ENCODE data around the gene SHROOM2.
"Not testable (repeated sequence)": the region's sequence is repeated elsewhere in the genome, so short reads cannot be mapped to it uniquely, and the experiment has no call there.

Gene SHROOM2

DNA sequence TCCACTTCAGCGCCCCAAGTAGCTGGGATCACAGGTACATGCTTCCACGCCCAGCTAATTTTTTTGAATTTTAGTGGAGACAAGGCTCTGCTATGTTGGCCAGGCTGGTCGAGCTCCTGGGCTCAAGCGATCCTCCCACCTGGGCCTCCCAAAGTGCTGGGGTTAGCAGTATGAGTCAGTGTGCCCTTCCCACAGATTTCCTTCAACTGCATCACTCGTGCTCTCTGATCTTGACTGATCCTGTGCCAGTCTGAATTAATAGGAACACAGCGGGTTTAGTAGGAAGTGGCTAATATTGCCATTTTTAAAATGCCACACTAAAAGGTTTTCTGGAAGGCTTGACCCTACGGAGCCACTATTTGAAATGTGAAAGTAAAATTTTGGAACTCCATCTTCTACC is 4.3 kb upstream of the SHROOM2 start:
- DNase-seq (ENCODE audit: low read depth) = no peak

DNA sequence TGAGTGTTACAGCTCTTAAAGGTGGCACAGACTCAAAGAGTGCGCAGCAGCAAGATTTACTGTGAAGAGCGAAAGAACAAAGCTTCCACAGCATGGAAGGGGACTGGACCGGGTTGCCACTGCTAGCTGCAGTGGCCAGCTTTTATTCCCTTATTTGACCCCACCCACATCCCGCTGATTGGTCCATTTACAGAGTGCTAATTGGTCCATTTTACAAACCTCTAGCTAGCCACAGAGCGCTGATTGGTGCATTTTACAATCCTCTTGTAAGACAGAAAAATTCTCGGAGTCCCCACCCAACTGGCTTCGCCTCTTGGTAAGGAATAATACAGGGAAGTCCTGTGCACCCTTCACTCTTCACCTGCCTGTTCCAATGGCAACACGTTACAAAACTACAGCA is 1.9 kb upstream of the SHROOM2 start:
- no peak for DNase-seq (ENCODE audit: low read depth)

DNA sequence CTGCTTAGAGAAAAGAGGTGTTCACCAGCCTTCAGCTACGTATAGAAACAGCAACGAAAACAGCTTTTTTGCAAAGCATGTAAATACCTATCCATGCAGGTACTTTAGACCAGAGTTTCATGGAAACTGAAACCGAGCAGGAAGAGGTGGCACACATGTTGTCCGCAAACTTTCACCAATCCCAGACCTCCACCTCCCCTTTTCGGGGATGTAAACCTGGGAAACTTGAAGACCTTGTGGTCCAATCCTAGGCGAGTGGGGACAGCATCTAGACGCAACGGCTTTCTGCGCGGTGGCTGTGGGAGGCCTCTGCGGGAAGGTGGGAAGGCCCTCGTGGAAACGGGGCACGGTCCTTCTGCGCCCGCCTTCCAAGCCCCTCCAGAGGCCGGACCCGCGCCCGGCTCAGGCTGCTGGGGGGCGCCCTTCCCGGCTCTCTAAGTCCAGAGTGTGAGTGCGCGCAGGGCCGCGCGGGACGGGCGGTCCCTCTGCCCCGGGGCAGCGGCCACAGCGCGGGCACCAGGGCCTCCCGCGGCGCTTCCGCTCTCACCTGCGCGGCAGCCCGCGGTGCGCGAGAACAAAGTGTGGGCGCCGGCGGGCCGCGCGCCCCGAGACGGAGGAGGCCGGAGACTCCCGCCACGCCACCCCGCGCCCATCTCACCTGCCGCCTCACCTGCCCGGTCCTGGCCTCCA is 830 bp upstream of the SHROOM2 start:
- DNase-seq (ENCODE audit: low read depth) = no peak

DNA sequence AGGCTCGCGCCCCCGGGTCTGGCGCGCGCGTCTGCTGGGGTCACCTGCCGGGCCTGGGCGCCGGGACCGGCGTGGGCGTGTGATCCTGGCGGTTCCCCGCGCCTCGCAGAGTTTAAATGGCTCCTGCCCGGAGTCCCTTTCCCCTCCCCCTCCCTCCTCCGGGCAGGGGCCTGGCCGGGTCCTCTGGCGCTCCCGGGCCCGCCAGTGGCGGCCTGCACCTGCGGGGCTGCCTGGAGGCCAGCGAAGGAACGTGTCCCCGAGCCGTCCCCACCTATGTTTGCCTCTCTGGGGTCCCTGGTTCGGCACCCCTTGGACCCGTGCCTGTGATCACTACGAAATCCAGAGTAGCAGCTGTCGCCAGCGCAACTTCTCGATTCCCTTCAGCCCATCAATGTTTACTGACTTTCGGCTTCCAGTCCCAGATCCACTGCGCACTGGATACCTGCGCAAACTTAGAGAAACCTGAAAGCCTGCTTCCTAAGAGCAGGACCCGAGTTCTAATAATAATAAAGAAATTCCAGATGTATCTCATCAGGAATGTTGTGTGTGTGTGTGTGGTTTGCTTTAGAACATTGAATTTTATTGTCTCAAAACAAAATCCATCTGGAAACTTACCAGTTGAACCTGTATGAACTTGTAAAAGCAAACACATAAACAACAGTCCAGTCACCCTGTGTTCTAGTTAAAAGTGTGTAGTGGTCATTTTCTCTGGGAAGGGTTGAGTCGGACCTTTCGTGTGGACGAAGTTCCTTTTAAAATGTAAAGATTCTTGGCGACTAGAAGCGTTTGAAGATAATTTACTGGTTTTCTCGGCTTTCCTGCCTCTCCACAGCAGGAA is 788 bp downstream of the SHROOM2 start:
- no peak for DNase-seq (ENCODE audit: low read depth)

DNA sequence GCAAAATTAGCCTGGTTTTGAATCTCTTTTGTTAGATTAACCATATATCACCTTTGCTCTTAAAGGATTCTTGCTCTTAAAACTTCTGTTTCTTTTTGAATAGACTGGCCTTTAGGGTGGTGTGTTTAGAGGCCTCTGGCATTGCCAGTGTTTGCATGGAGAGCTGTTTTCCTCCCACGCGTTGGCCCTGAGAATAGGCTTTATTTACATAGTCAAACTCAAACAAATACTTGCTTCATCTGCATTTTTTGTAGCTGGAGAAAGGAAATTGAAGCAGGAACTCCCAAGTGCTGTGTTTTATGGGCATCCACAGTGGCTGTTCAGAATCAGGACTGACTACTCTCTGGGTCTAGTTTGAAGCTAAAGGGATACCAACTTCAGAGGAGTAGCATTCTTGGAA is 2.7 kb downstream of the SHROOM2 start:
- DNase-seq (ENCODE audit: low read depth) = no peak

DNA sequence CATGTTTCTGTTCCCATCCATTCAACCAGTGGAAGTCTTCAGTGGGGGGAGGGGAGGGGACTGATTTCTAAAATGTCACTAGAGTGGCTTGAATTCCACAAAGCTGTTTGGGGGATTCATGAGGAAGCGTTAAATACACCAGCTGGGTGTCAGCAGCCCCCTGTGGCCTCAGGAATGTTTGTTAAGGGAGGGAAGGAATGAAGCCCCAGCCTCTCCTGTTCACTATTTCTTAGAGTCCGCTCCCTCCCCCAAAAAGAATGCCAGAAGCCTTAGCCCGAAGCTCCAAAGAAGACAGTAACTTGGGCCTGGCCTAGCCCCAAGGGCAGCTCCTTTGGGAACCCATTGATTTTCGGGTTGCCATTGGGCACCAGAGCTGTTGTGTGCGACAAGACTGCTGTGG is 3.3 kb downstream of the SHROOM2 start:
- no peak for DNase-seq (ENCODE audit: low read depth)

DNA sequence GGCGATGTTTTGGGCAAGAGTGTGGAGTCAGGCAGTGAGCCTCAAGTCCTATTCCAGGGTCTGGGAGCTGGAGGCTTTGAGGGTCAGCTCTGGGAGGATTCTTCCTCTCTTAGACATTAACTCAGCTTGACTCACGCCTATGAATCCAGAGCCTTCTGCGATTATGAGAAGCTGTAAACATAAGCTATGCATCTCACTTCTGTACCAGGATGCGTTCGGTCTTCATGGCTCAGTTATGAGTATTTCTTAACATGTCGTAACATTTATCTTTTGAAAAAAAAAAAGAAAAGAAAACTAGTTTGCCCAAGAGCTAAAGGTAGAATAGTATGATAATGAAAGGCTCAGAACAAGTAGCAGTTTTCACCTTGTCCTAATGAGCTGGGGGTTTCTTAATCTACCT is 4.6 kb downstream of the SHROOM2 start:
- DNase-seq (ENCODE audit: low read depth) = no peak

- DNase-seq (ENCODE audit: low read depth) = no peak
These were observed 8.3 kb downstream of the SHROOM2 start for GRCh38 chrX:9794495-9794894.

GRCh38 chrX:9797384-9798360 is 11.4 kb downstream of the SHROOM2 start:
- DNase-seq (ENCODE audit: low read depth) = no peak

DNA sequence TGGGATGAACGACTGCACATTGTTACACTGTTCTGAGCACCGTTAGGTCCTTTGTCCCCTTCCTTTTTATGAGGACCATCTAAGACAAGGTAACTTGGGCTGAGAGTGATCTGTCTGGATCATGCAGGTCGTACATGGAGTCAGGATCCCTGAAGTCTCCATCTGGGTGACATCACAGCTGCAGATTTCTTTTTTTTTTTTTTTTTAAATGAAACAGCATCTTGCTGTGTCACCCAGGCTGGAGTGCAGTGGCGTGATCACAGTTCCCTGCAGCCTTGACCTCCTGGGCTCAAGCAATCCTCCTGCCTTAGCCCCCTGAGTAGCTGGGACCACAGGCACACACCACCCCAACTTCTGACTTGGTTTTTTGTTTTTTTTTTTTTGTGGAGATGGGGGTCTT is 16.5 kb downstream of the SHROOM2 start:
- no peak for DNase-seq (ENCODE audit: low read depth)

- DNase-seq (ENCODE audit: low read depth) = no peak
These were observed 18.2 kb downstream of the SHROOM2 start for GRCh38 chrX:9804444-9804843.

DNA sequence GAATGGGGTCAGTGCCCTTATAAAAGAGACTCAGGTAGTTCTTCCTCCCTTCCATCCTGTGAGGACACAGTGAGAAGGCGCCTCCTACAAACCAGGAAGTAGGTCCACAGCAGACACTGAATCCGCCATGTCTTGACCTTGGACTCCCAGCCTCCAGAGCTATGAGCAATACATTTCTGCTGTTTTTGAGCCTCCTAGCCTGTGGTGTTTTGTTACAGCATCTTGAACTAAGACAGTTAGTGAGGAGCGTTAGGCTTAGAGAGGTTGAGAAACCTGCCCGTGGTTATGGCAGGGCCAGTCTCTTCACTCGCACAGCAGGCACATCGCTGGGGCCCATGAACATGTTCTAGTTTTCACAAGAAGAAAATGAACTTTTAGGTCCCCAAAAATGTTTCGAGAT is 19.7 kb downstream of the SHROOM2 start:
- no peak for DNase-seq (ENCODE audit: low read depth)

DNA sequence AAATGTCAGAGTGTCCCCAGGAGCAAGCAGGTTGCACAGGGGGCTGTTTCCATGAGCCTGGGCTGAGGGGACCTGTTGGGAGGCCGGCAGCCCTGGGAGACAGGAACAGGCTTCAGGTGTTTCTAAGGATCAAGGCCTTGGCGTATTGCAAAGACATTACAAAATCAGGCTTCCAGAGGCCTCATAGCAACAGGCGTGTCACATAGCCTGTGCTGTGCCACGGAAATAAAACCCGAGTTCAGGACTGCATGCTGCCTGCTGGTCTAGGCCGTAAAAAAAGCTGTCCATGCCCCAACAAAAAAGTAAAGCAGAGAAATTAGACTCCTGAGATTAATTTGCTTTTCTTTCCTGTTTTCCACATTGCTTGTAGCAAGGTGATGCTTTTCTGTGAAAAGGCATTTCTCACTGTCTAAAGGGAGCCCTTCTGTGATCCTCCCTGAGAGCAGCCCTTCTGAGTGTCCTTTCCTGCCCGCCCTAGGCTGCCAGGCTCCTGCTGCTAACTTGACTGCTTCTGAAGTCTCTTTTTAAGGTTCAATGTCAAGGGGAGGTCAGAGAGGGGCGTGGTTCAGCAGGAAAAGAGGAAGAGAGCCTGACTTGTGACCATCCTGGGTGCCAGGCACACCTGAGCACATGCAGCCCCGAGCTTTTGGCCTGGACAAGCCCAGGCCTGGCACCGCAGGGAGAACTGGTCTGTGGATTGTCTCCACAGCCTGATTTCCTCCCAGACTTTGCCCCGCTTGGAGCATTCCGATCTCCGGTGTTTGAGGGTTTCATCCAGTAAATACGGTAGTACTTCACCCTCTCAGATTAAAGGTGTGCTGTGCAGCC is 21.3 kb downstream of the SHROOM2 start:
- no peak for DNase-seq (ENCODE audit: low read depth)

DNA sequence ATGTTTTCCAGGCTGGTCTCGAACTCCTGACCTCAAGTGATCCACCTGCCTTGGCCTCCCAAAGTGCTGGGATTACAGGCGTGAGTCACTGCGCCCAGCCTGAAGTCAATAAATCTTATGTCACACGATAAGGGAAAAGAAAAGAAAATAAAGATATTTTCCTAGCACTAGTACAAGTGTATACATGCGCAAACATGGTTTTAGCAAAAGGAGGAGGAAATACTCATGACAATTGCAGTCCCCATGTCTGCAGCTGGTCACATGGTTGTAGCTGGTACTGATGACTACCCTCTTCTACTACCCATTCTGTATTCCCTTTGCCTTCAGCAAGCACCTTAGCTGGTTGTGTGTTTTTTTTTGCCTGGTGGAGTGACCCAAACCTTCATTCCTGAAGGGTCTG is 23.6 kb downstream of the SHROOM2 start:
- DNase-seq (ENCODE audit: low read depth) = not testable (repeated sequence)

- DNase-seq (ENCODE audit: low read depth) = not testable (repeated sequence)
These were observed 24.9 kb downstream of the SHROOM2 start for GRCh38 chrX:9811086-9811485.

DNA sequence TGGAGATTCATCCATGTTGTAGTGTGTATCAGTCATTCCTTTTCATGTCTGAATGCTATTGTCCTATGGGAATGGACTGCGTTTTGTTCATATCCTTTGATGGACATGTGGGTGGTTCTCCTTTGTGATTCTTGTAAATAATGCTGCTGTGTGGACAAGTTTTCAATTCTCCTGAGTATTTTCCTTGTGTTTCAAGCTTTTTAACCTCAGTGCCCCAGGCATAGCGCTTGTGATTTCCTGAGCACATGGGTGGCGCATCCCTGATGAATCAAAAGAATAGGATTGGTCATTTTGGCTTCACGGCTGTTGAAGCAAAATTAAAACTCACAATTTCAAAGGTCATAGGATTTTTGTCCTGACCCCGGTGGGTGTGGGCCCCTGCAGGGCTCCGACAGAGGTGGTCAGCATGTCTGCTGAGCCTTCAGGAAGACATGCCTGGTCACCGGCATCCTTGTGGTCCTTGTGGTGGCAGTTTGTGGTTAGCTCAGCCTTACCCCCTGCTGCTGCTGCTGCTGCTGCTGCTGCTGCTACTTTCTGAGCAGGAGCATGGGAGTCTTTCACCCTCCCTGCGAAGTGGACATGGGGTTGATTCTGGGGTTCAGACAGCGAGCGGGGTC is 30.0 kb downstream of the SHROOM2 start:
- no peak for DNase-seq (ENCODE audit: low read depth)

DNA sequence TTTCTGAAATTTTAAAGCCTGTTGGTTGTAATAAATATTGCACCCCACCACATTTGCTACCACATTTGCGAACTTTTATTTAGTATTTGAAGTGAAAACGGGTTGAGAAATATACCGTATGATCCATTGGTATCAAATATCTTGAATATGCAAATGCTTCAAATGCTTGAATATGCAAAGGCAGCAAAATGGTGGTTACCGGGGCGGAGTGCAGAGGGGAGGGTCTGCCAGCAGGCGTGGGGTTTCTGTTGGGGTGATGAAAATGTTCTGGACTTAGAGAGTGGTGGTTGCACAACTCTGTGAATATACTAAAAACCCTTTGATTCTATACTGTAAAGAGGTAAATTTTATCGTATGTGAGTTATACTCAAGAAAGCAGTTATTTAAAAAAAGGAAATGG is 35.3 kb downstream of the SHROOM2 start:
- no peak for DNase-seq (ENCODE audit: low read depth)

DNA sequence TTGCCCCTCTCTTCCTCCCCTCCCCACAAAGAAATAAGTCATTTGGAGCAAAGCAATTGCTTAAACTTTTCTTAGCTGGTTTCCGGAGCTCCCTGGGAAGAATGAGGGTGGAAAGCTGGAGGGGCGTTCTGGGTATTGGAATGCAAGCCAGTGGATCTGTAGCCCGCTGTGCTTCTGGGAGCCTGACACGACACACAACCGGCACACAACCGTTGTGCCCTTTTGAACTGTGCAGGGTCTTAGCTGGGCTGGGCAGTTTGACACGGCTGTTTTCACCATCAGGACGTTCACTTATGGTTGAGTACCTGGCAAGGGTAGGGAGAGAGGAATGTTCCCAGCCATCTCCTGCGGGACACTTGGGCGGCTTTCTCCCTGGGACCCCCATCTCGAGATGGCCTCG is 38.3 kb downstream of the SHROOM2 start:
- DNase-seq (ENCODE audit: low read depth) = no peak

DNA sequence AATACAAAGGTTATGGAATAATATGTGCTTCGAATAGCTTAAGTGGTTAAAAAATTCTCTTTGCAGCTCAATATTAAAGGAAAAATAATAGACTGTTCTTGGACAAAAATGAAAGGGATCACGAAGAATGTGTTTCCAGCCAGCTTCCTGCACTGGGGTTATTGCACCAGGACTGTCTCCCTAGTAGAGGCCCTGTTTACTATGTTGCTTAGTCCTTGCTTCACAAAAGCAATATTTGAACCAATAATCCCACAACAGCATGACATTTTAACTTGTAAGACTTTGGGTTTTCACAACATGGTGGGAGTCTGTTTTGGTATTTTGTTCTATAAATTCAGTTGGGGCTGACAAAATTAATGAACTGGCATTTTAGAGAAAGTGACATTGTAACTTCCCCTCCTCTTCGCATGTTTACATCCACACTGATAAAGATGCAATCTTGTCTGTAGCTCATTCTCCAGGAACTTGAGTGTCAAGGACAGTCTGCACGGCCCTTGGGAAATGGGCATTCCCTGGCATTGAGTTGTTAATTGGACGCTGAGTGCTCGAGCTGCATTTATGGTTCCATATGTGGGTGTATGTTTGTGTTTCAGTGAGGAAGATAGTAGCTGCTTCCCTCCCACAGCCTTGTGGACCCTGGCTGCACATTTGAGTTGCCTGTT is 39.0 kb downstream of the SHROOM2 start:
- DNase-seq (ENCODE audit: low read depth) = no peak

DNA sequence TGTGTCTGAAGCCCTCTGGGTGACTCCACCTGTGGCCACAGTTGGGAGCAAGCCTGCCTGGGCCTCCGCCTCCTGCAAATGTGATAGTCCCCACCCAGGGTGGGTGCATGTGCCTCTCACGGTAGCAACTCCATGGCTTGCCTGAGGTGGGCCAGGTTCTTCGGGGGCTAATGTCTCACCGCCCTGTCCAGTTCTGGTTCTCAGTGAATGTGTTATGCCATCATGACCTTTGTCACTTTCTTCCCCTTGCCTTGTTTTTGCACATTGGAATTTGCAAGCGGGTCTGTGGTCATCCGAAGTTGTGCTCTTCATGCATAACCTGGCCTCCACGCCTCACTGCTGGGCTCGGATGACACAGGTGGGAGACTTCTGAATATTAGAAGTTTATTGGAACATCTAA is 39.7 kb downstream of the SHROOM2 start:
- DNase-seq (ENCODE audit: low read depth) = no peak
